Daoy (cell line): ENCODE results near the gene WDFY3. TPM values are rescaled to one million over a fixed set of nuclear protein-coding genes. Genes with fewer than 3 reads are reported as not detected.

Source experiments
- DNase-seq: peaks from one replicate; pipeline ENCODE4 v3.0.0-alpha.2; 2015; ENCODE audit warnings: low read depth
- total RNA-seq: library from RNA; depleted of rRNA; stranded (reverse); fragments of >200 nt; shearing (Covaris generic); gene quantifications from 2 replicates; pipeline ENCODE4 v1.2.3, GENCODE V29; 2014

Gene WDFY3
- total RNA-seq, 1 experiment from 2014 or later: 5.1 TPM

GRCh38 chr4:84948056-84948455 lies 18.4 kb downstream of the WDFY3 start:
- DNase-seq: no peak

- no peak for DNase-seq
Measured at GRCh38 chr4:84944947-84945346, 21.5 kb downstream of the WDFY3 start.

- no peak for DNase-seq
Measured at GRCh38 chr4:84940960-84941359, 25.5 kb downstream of the WDFY3 start.

DNA sequence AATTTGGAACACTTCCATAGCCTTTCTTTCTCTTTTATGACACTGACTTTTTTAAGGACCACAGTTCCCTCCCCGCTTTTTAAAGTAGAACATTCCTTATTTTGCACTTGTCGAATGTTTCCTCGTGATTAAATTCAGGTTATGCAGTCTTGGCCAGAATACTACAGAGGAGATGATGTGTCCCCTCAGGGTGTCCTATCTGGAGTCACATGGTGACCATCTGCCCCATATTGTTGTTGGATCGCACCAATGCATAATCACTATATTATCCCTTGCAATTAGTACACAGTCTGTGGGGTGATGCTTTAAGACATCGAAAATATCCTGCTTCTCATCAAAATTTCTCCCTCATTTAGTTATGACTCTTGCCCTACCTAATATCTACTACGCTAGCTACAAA lies 27.4 kb downstream of the WDFY3 start:
- DNase-seq: no peak

DNA sequence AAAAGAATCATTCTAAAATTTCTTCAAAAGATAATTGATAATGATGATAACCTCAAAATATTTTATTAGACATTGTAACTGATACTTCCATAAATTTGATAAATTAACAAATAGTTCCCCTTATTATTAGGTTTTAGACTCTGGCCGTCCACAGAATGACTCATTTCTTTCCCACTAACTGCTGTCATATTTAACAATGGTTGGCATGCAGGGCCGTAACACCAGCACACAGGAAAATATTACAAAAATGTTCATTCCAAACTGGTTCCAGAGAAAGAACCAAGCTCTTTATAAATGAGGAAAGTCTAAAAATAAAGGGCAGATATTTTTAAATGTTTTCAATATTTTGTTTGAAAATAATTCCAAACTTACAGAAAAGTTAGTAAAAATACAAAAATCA lies 28.2 kb downstream of the WDFY3 start:
- DNase-seq: peak; percentile 14

GRCh38 chr4:84937381-84937977 lies 29.0 kb downstream of the WDFY3 start:
- no peak for DNase-seq

- DNase-seq: no peak
Measured at GRCh38 chr4:84936123-84936522, 30.4 kb downstream of the WDFY3 start.

GRCh38 chr4:84932462-84932861 lies 34.0 kb downstream of the WDFY3 start:
- no peak for DNase-seq

GRCh38 chr4:84931961-84932360 lies 34.5 kb downstream of the WDFY3 start:
- DNase-seq: no peak

- no peak for DNase-seq
Measured at GRCh38 chr4:84931274-84931673, 35.2 kb downstream of the WDFY3 start.

- DNase-seq: no peak
Measured at GRCh38 chr4:84928089-84928488, 38.4 kb downstream of the WDFY3 start.

GRCh38 chr4:84927428-84927827 lies 39.1 kb downstream of the WDFY3 start:
- DNase-seq: no peak

GRCh38 chr4:84925558-84925957 lies 40.9 kb downstream of the WDFY3 start:
- DNase-seq: no peak

GRCh38 chr4:84924434-84924833 lies 42.1 kb downstream of the WDFY3 start:
- no peak for DNase-seq

- DNase-seq: peak; percentile 27
Measured at GRCh38 chr4:84920617-84921016, 45.9 kb downstream of the WDFY3 start.

- DNase-seq: no peak
Measured at GRCh38 chr4:84917869-84918600, 48.5 kb downstream of the WDFY3 start.

GRCh38 chr4:84917086-84917821 lies 49.2 kb downstream of the WDFY3 start:
- no peak for DNase-seq

GRCh38 chr4:84916227-84916626 lies 50.3 kb downstream of the WDFY3 start:
- no peak for DNase-seq

DNA sequence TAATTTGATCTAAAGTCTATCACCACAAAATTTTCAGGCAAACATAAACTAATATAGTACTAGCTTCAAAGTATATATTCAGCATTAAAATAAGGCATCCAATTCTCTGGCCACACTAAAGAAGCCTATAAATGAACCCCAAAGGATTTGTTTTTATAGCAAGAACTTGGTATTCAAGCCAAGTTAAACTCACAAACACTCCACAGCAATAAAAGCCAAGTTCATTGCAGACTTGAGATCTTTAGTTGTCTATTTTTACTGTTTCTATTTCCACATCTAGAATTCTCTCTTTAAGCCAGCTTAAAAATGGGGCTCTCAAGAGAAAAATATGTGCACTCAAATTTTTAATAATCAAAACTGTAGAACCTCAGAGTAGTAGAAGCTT lies 51.1 kb downstream of the WDFY3 start:
- no peak for DNase-seq

- DNase-seq: no peak
Measured at GRCh38 chr4:84914686-84915395, 51.6 kb downstream of the WDFY3 start.

GRCh38 chr4:84913176-84913575 lies 53.3 kb downstream of the WDFY3 start:
- DNase-seq: no peak

DNA sequence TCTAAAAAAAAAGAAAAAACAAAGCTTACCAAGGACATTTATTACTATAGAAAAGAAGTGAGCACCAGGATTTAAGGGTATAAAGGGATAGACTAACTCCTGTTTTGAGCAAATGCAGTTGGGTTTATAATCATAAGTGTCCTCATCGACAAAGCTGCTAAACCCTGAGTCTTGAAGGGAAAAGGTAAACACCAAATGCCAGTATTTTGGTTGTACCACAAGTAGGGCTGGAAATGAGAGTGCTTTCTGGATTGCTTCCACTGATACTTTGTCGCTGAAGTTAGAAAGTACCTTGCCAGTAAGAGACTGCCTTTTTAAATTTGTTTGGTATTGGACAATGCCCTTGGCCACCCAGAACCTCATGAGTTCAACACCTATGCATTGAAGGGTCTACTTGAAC lies 53.7 kb downstream of the WDFY3 start:
- DNase-seq: no peak
